GM23338 (cell line): ENCODE measurements around the gene AQP6. TPM values are rescaled to one million over a fixed set of nuclear protein-coding genes. Genes with fewer than 3 reads are reported as not detected.
"Not testable (repeated sequence)": the region's sequence is repeated elsewhere in the genome, so short reads cannot be mapped to it uniquely, and the experiment has no call there.

ENCODE experiments used
- ATAC-seq: fragments of 200-7000 bp; cut with Tn5 transposase; 3 replicates; pipeline ENCODE4 v1.9.1; 2020
- DNase-seq: peaks from one replicate; pipeline ENCODE4 v3.0.0-alpha.2; 2015; ENCODE audit warnings: low spot score
- H2AFZ ChIP-seq: fragments of 200-600 bp; sonication (generic); 2 replicates; pipeline ENCODE4 v1.8.0; 2016; ENCODE audit warnings: antibody characterized with exemption, mild to moderate bottlenecking, moderate library complexity
- H3F3A ChIP-seq: fragments of 200-600 bp; sonication (generic); replicated peaks from 2 replicates; pipeline ENCODE4 v1.8.0; 2017; ENCODE audit warnings: antibody characterized with exemption, mixed run types, low read depth
- H3K27ac ChIP-seq: fragments of 200-600 bp; sonication (generic); 2 replicates; pipeline ENCODE4 v1.6.1; 2016; ENCODE audit warnings: low read depth
- H3K27me3 ChIP-seq: fragments of 200-600 bp; sonication (generic); 2 replicates; pipeline ENCODE4 v1.8.0; 2016; ENCODE audit warnings: mild to moderate bottlenecking, mixed run types, moderate library complexity; ENCODE audit not compliant: insufficient read depth
- H3K36me3 ChIP-seq: fragments of 200-600 bp; sonication (generic); 2 replicates; pipeline ENCODE4 v1.8.0; 2016; ENCODE audit warnings: mild to moderate bottlenecking; ENCODE audit not compliant: insufficient read depth
- H3K4me1 ChIP-seq: fragments of 200-600 bp; sonication (generic); 2 replicates; pipeline ENCODE4 v1.8.0; 2016; ENCODE audit warnings: mild to moderate bottlenecking, moderate library complexity; ENCODE audit not compliant: insufficient read depth
- H3K4me2 ChIP-seq: fragments of 200-600 bp; sonication (generic); 2 replicates; pipeline ENCODE4 v1.7.1; 2017; ENCODE audit warnings: mixed run types
- H3K4me3 ChIP-seq: fragments of 200-600 bp; sonication (generic); 2 replicates; pipeline ENCODE4 v1.6.1; 2016; ENCODE audit warnings: mixed run types
- H3K79me2 ChIP-seq: fragments of 200-600 bp; sonication (generic); replicated peaks from 2 replicates; pipeline ENCODE4 v1.8.0; 2017; ENCODE audit warnings: mild to moderate bottlenecking; ENCODE audit not compliant: insufficient read depth
- H3K9me2 ChIP-seq: fragments of 200-600 bp; sonication (generic); 2 replicates; pipeline ENCODE4 v1.8.0; 2017; ENCODE audit not compliant: insufficient read depth
- H4K20me1 ChIP-seq: fragments of 200-600 bp; sonication (generic); replicated peaks from 2 replicates; pipeline ENCODE4 v1.8.0; 2017; ENCODE audit warnings: mild to moderate bottlenecking; ENCODE audit not compliant: insufficient read depth
- H3K27ac Mint-ChIP-seq: 2 replicates; pipeline ENCODE4 v1.8.0; 2020; ENCODE audit warnings: inconsistent platforms, mild to moderate bottlenecking, moderate library complexity, mixed read lengths
- H3K27me3 Mint-ChIP-seq: 3 replicates; pipeline ENCODE4 v1.8.0; 2022; ENCODE audit warnings: low read depth, mild to moderate bottlenecking, moderate library complexity, mixed read lengths, inconsistent platforms; ENCODE audit not compliant: insufficient read depth, poor library complexity
- H3K36me3 Mint-ChIP-seq: 3 replicates; pipeline ENCODE4 v1.8.0; 2021; ENCODE audit warnings: low read depth, mild to moderate bottlenecking, inconsistent platforms, moderate library complexity, mixed read lengths
- H3K4me1 Mint-ChIP-seq: 3 replicates; pipeline ENCODE4 v1.8.0; 2020; ENCODE audit warnings: mild to moderate bottlenecking, inconsistent platforms, mixed read lengths
- H3K4me3 Mint-ChIP-seq: 3 replicates; pipeline ENCODE4 v1.8.0; 2021; ENCODE audit warnings: moderate library complexity, mild to moderate bottlenecking, inconsistent platforms, mixed read lengths
- H3K9me3 Mint-ChIP-seq: 3 replicates; pipeline ENCODE4 v1.8.0; 2020; ENCODE audit warnings: moderate library complexity, mild to moderate bottlenecking, inconsistent platforms, mixed read lengths
- CREB1 ChIP-seq: fragments of 250-450 bp; sonication (Bioruptor Pico); IDR thresholded peaks from 2 replicates; pipeline ENCODE4 v1.5.0; 2020; ENCODE audit warnings: low read depth, mild to moderate bottlenecking, moderate library complexity
- EZH2 ChIP-seq: fragments of 200-600 bp; sonication (generic); IDR thresholded peaks from one replicate; pipeline ENCODE4 v1.8.0; 2017; ENCODE audit warnings: antibody characterized with exemption, mild to moderate bottlenecking, low read depth; ENCODE audit not compliant: unreplicated experiment
- EZH2phosphoT487 ChIP-seq: fragments of 200-600 bp; sonication (generic); IDR thresholded peaks from one replicate; pipeline ENCODE4 v1.8.1; 2018; ENCODE audit warnings: antibody characterized with exemption; ENCODE audit not compliant: unreplicated experiment
- JUNB ChIP-seq: IDR thresholded peaks from one replicate; pipeline ENCODE4 v1.6.1; 2016; ENCODE audit warnings: antibody characterized with exemption; ENCODE audit not compliant: unreplicated experiment
- NANOG ChIP-seq: IDR thresholded peaks from 2 replicates; pipeline ENCODE4 v1.6.1; 2016; ENCODE audit warnings: antibody characterized with exemption, borderline replicate concordance
- STAT1 ChIP-seq: IDR thresholded peaks from one replicate; pipeline ENCODE4 v1.6.1; 2016; ENCODE audit warnings: antibody characterized with exemption; ENCODE audit not compliant: unreplicated experiment
- ZNF331 ChIP-seq: fragments of 250-450 bp; sonication (Bioruptor Pico); IDR thresholded peaks from 2 replicates; pipeline ENCODE4 v1.5.0; 2020; ENCODE audit warnings: low read depth, mild to moderate bottlenecking, moderate library complexity
- polyA plus RNA-seq: library from polyadenylated mRNA; unstranded; fragments of >200 nt; fragmentation: Nextera tagmentation; extraction: Ambion mirVana; gene quantifications from 2 replicates; pipeline ENCODE4 v1.2.1, GENCODE V29; 2016
- total RNA-seq: library from RNA; depleted of rRNA; stranded (reverse); fragments of >200 nt; shearing (Covaris generic); gene quantifications from 2 replicates; pipeline ENCODE4 v1.2.3, GENCODE V29; 2014
- TF ChIP-seq, protein P1 (sequence below): fragments of 250-450 bp; sonication (Bioruptor Pico); IDR thresholded peaks from 2 replicates; pipeline ENCODE4 v1.5.0; 2020; ENCODE audit warnings: mild to moderate bottlenecking, moderate library complexity
- TF ChIP-seq, protein P2 (sequence below), 2 experiments: fragments of 200-600 bp in 1 of 2; sonication (generic) in 1 of 2; conservative IDR thresholded peaks; 2 replicates each; pipeline versions ENCODE4 v1.5.1 to v1.6.1; 2016 to 2017; ENCODE audit warnings: antibody characterized with exemption in 2 of 2, low read depth in 2 of 2, mild to moderate bottlenecking in 2 of 2, moderate library complexity in 1 of 2
- TF ChIP-seq, protein P3 (sequence below): IDR thresholded peaks from 2 replicates; pipeline ENCODE4 v1.6.1; 2016; ENCODE audit warnings: antibody characterized with exemption

AQP6 gene
- total and polyA plus RNA-seq, 2 experiments from 2014 or later, result 0.08 TPM; not detected in 1

DNA sequence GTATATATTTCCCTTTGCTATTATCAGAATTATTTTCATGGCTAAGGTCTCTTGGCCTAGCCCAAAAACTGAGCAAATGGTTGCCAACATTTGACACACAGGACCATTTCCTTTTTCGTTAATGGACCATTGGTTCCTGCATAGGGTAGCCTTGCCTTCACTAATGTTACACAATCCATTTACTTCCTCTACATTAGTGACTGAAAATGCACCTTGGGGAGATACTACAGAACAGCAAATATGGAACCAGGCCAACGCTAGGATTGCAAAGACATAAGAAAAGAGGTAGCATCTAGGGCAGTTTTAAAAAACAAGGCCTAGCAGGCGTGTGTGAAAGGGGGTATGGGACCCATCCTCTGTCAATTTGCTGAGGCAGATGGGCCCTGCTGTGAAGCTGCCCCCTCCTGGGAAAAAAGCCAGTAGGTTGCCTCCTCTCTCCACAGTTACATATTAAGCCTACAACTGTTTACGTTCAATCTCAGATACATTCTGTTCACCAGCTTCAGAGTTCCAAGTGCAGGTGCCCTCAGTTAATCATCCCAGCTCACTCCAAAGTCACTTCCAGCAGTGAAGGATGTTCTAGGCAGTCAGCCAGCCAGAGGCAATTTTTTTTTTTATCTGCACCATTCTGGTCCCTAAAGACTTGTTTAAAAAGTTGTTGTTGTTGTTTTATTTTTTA, 15.0 kb downstream of the AQP6 start (continued):
- TF ChIP-seq, protein P1, sequence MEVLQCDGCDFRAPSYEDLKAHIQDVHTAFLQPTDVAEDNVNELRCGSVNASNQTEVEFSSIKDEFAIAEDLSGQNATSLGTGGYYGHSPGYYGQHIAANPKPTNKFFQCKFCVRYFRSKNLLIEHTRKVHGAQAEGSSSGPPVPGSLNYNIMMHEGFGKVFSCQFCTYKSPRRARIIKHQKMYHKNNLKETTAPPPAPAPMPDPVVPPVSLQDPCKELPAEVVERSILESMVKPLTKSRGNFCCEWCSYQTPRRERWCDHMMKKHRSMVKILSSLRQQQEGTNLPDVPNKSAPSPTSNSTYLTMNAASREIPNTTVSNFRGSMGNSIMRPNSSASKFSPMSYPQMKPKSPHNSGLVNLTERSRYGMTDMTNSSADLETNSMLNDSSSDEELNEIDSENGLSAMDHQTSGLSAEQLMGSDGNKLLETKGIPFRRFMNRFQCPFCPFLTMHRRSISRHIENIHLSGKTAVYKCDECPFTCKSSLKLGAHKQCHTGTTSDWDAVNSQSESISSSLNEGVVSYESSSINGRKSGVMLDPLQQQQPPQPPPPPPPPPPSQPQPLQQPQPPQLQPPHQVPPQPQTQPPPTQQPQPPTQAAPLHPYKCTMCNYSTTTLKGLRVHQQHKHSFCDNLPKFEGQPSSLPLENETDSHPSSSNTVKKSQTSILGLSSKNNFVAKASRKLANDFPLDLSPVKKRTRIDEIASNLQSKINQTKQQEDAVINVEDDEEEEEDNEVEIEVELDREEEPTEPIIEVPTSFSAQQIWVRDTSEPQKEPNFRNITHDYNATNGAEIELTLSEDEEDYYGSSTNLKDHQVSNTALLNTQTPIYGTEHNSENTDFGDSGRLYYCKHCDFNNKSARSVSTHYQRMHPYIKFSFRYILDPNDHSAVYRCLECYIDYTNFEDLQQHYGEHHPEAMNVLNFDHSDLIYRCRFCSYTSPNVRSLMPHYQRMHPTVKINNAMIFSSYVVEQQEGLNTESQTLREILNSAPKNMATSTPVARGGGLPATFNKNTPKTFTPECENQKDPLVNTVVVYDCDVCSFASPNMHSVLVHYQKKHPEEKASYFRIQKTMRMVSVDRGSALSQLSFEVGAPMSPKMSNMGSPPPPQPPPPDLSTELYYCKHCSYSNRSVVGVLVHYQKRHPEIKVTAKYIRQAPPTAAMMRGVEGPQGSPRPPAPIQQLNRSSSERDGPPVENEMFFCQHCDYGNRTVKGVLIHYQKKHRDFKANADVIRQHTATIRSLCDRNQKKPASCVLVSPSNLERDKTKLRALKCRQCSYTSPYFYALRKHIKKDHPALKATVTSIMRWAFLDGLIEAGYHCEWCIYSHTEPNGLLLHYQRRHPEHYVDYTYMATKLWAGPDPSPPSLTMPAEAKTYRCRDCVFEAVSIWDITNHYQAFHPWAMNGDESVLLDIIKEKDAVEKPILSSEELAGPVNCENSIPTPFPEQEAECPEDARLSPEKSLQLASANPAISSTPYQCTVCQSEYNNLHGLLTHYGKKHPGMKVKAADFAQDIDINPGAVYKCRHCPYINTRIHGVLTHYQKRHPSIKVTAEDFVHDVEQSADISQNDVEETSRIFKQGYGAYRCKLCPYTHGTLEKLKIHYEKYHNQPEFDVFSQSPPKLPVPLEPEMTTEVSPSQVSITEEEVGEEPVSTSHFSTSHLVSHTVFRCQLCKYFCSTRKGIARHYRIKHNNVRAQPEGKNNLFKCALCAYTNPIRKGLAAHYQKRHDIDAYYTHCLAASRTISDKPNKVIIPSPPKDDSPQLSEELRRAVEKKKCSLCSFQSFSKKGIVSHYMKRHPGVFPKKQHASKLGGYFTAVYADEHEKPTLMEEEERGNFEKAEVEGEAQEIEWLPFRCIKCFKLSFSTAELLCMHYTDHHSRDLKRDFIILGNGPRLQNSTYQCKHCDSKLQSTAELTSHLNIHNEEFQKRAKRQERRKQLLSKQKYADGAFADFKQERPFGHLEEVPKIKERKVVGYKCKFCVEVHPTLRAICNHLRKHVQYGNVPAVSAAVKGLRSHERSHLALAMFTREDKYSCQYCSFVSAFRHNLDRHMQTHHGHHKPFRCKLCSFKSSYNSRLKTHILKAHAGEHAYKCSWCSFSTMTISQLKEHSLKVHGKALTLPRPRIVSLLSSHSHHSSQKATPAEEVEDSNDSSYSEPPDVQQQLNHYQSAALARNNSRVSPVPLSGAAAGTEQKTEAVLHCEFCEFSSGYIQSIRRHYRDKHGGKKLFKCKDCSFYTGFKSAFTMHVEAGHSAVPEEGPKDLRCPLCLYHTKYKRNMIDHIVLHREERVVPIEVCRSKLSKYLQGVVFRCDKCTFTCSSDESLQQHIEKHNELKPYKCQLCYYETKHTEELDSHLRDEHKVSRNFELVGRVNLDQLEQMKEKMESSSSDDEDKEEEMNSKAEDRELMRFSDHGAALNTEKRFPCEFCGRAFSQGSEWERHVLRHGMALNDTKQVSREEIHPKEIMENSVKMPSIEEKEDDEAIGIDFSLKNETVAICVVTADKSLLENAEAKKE (CRISPR knock-in tag), result no peak
- TF ChIP-seq EZH2phosphoT487, result no peak
- TF ChIP-seq EZH2, result no peak
- TF ChIP-seq ZNF331, result no peak
- no peak for TF ChIP-seq STAT1
- no peak for TF ChIP-seq CREB1
- no peak for TF ChIP-seq NANOG
- no peak for TF ChIP-seq JUNB
- TF ChIP-seq, protein P2, sequence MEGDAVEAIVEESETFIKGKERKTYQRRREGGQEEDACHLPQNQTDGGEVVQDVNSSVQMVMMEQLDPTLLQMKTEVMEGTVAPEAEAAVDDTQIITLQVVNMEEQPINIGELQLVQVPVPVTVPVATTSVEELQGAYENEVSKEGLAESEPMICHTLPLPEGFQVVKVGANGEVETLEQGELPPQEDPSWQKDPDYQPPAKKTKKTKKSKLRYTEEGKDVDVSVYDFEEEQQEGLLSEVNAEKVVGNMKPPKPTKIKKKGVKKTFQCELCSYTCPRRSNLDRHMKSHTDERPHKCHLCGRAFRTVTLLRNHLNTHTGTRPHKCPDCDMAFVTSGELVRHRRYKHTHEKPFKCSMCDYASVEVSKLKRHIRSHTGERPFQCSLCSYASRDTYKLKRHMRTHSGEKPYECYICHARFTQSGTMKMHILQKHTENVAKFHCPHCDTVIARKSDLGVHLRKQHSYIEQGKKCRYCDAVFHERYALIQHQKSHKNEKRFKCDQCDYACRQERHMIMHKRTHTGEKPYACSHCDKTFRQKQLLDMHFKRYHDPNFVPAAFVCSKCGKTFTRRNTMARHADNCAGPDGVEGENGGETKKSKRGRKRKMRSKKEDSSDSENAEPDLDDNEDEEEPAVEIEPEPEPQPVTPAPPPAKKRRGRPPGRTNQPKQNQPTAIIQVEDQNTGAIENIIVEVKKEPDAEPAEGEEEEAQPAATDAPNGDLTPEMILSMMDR (conservative IDR thresholded peaks at IDR 0.05; ENCODE audit: low read depth in 2 of 2), result no peak
- TF ChIP-seq, protein P3, sequence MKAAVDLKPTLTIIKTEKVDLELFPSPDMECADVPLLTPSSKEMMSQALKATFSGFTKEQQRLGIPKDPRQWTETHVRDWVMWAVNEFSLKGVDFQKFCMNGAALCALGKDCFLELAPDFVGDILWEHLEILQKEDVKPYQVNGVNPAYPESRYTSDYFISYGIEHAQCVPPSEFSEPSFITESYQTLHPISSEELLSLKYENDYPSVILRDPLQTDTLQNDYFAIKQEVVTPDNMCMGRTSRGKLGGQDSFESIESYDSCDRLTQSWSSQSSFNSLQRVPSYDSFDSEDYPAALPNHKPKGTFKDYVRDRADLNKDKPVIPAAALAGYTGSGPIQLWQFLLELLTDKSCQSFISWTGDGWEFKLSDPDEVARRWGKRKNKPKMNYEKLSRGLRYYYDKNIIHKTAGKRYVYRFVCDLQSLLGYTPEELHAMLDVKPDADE, result no peak

GRCh38 chr12:49989400-49989799, 16.7 kb downstream of the AQP6 start:
- not testable (repeated sequence) for H3F3A ChIP-seq, H3K9me2 ChIP-seq, H3K27me3 Mint-ChIP-seq, H3K4me2 ChIP-seq, H3K4me3 Mint-ChIP-seq, DNase-seq, H4K20me1 ChIP-seq, ATAC-seq, H3K27me3 ChIP-seq, H3K27ac Mint-ChIP-seq, H3K9me3 Mint-ChIP-seq, H2AFZ ChIP-seq, H3K4me3 ChIP-seq, H3K79me2 ChIP-seq, H3K4me1 ChIP-seq, H3K27ac ChIP-seq
- H3K36me3 ChIP-seq, result peaks cover 43% of the 10 kb centered on the region
- H3K4me1 Mint-ChIP-seq, result peaks cover 20% of the 10 kb centered on the region
- peaks cover 50% of the 10 kb centered on the region for H3K36me3 Mint-ChIP-seq
